GM15510 (cell line): ENCODE results near the gene EFEMP2.

ENCODE experiments used
- POLR2A ChIP-seq: IDR thresholded peaks from 3 replicates; pipeline ENCODE4 v1.6.1; 2011; ENCODE audit warnings: borderline replicate concordance; ENCODE audit not compliant: insufficient read length; ENCODE audit errors: extremely low read depth

EFEMP2 gene

GRCh38 chr11:65817312-65817834, 55.2 kb downstream of the EFEMP2 start:
- no peak for TF ChIP-seq POLR2A

- no peak for TF ChIP-seq POLR2A
Measured at GRCh38 chr11:65816696-65817095, 55.9 kb downstream of the EFEMP2 start.
